Lower leg skin (tissue), 3 donors: ENCODE measurements around the gene KLHL2.

Source experiments
- POLR2A ChIP-seq, 2 donors: fragments of 450-650 bp; IDR thresholded peaks; one replicate each; pipeline ENCODE4 v1.6.1; 2016 to 2017; ENCODE audit warnings: antibody characterized with exemption in 2 of 2, mild to moderate bottlenecking in 1 of 2, moderate library complexity in 1 of 2
- TF ChIP-seq, protein P1 (sequence below), 3 donors: fragments of 450-650 bp; IDR thresholded peaks; one replicate each; pipeline ENCODE4 v1.5.1; 2016; ENCODE audit warnings: antibody characterized with exemption in 3 of 3, mild to moderate bottlenecking in 3 of 3, moderate library complexity in 2 of 3

DNA sequence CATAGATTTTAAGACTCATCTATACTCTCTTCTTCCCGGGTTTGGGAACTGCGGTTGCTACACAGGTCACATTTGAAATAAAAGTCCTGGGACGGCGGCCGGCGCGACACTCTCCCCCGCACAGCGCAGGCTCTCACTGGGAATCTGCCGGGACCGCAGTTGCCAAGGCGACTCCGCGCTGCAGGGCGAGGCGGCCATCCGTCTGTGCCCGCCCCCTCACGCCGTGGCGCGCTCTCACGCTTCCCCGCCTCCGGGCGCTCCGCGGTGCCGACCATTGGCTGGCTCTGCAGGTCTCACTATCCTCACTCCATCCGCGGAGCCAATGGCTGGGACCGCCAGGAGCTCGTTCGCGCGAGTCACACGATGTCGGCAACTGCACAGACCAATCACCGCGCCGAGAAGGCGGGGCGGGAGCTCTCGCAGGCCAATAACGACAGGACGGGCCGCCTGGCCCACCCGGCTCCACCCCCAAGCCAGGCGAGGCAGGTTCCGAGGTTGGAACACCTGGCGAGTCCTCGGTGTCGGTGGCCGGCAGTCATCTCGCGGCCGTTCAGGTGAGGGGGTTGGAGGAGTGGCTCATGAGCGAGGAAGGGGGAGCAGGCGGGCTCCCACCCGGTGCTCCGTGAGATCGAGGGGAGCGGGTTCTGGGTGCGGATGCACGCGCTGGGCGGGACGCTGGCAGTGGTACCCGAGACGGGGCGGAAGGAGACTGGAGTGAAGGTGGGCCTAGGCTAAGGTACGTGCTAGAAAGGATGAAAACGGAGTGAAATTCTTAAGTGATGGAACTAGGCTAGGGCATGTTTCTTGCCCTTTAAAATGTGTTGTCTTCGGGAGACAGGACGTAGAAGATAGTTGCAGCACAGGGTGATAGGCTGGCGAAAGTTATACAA, 120.1 kb downstream of the KLHL2 start, which contains the start of gene MSMO1:
- TF ChIP-seq, protein P1, sequence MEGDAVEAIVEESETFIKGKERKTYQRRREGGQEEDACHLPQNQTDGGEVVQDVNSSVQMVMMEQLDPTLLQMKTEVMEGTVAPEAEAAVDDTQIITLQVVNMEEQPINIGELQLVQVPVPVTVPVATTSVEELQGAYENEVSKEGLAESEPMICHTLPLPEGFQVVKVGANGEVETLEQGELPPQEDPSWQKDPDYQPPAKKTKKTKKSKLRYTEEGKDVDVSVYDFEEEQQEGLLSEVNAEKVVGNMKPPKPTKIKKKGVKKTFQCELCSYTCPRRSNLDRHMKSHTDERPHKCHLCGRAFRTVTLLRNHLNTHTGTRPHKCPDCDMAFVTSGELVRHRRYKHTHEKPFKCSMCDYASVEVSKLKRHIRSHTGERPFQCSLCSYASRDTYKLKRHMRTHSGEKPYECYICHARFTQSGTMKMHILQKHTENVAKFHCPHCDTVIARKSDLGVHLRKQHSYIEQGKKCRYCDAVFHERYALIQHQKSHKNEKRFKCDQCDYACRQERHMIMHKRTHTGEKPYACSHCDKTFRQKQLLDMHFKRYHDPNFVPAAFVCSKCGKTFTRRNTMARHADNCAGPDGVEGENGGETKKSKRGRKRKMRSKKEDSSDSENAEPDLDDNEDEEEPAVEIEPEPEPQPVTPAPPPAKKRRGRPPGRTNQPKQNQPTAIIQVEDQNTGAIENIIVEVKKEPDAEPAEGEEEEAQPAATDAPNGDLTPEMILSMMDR (IDR thresholded peaks at IDR 0.05), result no peak
- TF ChIP-seq POLR2A (IDR thresholded peaks at IDR 0.05), result no peak
